ENCODE results near the gene GAS7. TPM values are rescaled to one million over a fixed set of nuclear protein-coding genes. Genes with fewer than 3 reads are reported as not detected.

The GAS7 gene
- total RNA-seq, 1 donor from 2014 or later = 19.5 TPM

- Mint-ChIP-seq H3K4me1 (ENCODE audit: unreplicated experiment) (peaks cover 21% of the 10 kb centered on the region), H3K27me3 (peaks cover 12% of the 10 kb centered on the region), H3K36me3 (no peaks in the 10 kb centered on the region), H3K9me3 (no peaks in the 10 kb centered on the region), H3K27ac (no peak overlapping the region), H3K4me3 (no peak overlapping the region)
- DNase-seq (ENCODE audit: extremely low spot score, unreplicated experiment) = no peak
- no peak for TF ChIP-seq CTCF (conservative IDR thresholded peaks at IDR 0.05)
Measured at GRCh38 chr17:9973669-9974447, 224.5 kb downstream of the GAS7 start.

GRCh38 chr17:9971991-9972390 lies 226.4 kb downstream of the GAS7 start:
- H3K27ac Mint-ChIP-seq = no peak overlapping the region
- H3K9me3 Mint-ChIP-seq = no peaks in the 10 kb centered on the region
- peaks cover 21% of the 10 kb centered on the region for H3K4me1 Mint-ChIP-seq (ENCODE audit: unreplicated experiment)
- no peaks in the 10 kb centered on the region for H3K36me3 Mint-ChIP-seq
- no peak for DNase-seq (ENCODE audit: extremely low spot score, unreplicated experiment)
- peaks cover 23% of the 10 kb centered on the region for H3K27me3 Mint-ChIP-seq
- TF ChIP-seq CTCF (conservative IDR thresholded peaks at IDR 0.05) = no peak
- H3K4me3 Mint-ChIP-seq = peak overlapping the region; percentile 15

GRCh38 chr17:9969301-9969935 lies 229.0 kb downstream of the GAS7 start:
- Mint-ChIP-seq H3K27me3 (peaks cover 24% of the 10 kb centered on the region), H3K4me3 (no peak overlapping the region), H3K27ac (no peak overlapping the region), H3K9me3 (no peaks in the 10 kb centered on the region), H3K4me1 (ENCODE audit: unreplicated experiment) (peaks cover 19% of the 10 kb centered on the region), H3K36me3 (no peaks in the 10 kb centered on the region)
- no peak for DNase-seq (ENCODE audit: extremely low spot score, unreplicated experiment)
- no peak for TF ChIP-seq CTCF (conservative IDR thresholded peaks at IDR 0.05)

GRCh38 chr17:9968881-9969280 lies 229.5 kb downstream of the GAS7 start:
- no peaks in the 10 kb centered on the region for H3K9me3 Mint-ChIP-seq
- peaks cover 13% of the 10 kb centered on the region for H3K4me1 Mint-ChIP-seq (ENCODE audit: unreplicated experiment)
- no peak for DNase-seq (ENCODE audit: extremely low spot score, unreplicated experiment)
- H3K27ac Mint-ChIP-seq = no peak overlapping the region
- H3K36me3 Mint-ChIP-seq = no peaks in the 10 kb centered on the region
- no peak for TF ChIP-seq CTCF (conservative IDR thresholded peaks at IDR 0.05)
- no peak overlapping the region for H3K4me3 Mint-ChIP-seq
- peaks cover 25% of the 10 kb centered on the region for H3K27me3 Mint-ChIP-seq

GRCh38 chr17:9968008-9968407 lies 230.4 kb downstream of the GAS7 start:
- Mint-ChIP-seq H3K9me3 (no peaks in the 10 kb centered on the region), H3K27me3 (peaks cover 31% of the 10 kb centered on the region), H3K4me3 (no peak overlapping the region), H3K27ac (no peak overlapping the region), H3K4me1 (ENCODE audit: unreplicated experiment) (peaks cover 7% of the 10 kb centered on the region), H3K36me3 (no peaks in the 10 kb centered on the region)
- no peak for DNase-seq (ENCODE audit: extremely low spot score, unreplicated experiment)
- TF ChIP-seq CTCF (conservative IDR thresholded peaks at IDR 0.05) = no peak

Data from type B pancreatic cell (in vitro differentiated cells).